Panc1 (cell line): ENCODE results near the gene SDCBP2.

Experiments used
- POLR2AphosphoS5 ChIP-seq: IDR thresholded peaks from 2 replicates; pipeline ENCODE4 v1.6.1; 2012; ENCODE audit warnings: mild to moderate bottlenecking, low read depth, low read length, moderate library complexity
- SIN3A ChIP-seq: IDR thresholded peaks from 2 replicates; pipeline ENCODE4 v1.6.1; 2012; ENCODE audit warnings: low read depth, mild to moderate bottlenecking, low read length, moderate library complexity, borderline replicate concordance; ENCODE audit not compliant: insufficient read depth
- TCF7L2 ChIP-seq: IDR thresholded peaks from 2 replicates; pipeline ENCODE4 v1.6.1; 2011; ENCODE audit warnings: mild to moderate bottlenecking, low read depth, low read length, inconsistent platforms
- TF ChIP-seq, protein P1 (sequence below): fragments of 450-650 bp; IDR thresholded peaks from 2 replicates; pipeline ENCODE4 v1.5.1; 2017; ENCODE audit warnings: mild to moderate bottlenecking
- TF ChIP-seq, protein P2 (sequence below), 2 experiments: IDR thresholded peaks; 2 replicates each; pipeline ENCODE4 v1.6.1; 2011 to 2012; ENCODE audit warnings: low read depth in 2 of 2, control low read depth in 1 of 2, low read length in 1 of 2, mild to moderate bottlenecking in 1 of 2, moderate library complexity in 1 of 2; ENCODE audit not compliant: insufficient read depth in 1 of 2

DNA sequence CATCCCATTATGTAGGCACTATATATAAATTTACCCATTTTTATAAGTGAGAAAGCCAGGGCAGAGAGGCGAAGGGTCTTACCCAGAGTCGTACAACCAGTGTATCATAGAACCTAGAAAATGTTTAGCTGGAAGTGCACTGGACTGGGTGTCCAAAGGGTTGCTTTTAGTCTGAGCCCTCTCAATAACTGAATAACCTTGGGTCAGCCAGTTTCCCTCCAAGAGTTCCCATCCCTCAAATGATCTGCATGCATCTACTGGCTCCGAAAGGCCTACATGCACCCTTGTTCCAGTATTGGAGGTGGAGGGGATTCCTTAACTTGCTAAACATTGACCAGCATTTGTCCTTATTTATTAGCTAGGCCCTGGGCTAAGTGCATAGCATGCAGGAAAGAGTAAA is 59.1 kb downstream of the SDCBP2 start:
- TF ChIP-seq TCF7L2 (no peak), POLR2AphosphoS5 (no peak), SIN3A (no peak)
- TF ChIP-seq, protein P1, sequence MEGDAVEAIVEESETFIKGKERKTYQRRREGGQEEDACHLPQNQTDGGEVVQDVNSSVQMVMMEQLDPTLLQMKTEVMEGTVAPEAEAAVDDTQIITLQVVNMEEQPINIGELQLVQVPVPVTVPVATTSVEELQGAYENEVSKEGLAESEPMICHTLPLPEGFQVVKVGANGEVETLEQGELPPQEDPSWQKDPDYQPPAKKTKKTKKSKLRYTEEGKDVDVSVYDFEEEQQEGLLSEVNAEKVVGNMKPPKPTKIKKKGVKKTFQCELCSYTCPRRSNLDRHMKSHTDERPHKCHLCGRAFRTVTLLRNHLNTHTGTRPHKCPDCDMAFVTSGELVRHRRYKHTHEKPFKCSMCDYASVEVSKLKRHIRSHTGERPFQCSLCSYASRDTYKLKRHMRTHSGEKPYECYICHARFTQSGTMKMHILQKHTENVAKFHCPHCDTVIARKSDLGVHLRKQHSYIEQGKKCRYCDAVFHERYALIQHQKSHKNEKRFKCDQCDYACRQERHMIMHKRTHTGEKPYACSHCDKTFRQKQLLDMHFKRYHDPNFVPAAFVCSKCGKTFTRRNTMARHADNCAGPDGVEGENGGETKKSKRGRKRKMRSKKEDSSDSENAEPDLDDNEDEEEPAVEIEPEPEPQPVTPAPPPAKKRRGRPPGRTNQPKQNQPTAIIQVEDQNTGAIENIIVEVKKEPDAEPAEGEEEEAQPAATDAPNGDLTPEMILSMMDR, result no peak
- TF ChIP-seq, protein P2, sequence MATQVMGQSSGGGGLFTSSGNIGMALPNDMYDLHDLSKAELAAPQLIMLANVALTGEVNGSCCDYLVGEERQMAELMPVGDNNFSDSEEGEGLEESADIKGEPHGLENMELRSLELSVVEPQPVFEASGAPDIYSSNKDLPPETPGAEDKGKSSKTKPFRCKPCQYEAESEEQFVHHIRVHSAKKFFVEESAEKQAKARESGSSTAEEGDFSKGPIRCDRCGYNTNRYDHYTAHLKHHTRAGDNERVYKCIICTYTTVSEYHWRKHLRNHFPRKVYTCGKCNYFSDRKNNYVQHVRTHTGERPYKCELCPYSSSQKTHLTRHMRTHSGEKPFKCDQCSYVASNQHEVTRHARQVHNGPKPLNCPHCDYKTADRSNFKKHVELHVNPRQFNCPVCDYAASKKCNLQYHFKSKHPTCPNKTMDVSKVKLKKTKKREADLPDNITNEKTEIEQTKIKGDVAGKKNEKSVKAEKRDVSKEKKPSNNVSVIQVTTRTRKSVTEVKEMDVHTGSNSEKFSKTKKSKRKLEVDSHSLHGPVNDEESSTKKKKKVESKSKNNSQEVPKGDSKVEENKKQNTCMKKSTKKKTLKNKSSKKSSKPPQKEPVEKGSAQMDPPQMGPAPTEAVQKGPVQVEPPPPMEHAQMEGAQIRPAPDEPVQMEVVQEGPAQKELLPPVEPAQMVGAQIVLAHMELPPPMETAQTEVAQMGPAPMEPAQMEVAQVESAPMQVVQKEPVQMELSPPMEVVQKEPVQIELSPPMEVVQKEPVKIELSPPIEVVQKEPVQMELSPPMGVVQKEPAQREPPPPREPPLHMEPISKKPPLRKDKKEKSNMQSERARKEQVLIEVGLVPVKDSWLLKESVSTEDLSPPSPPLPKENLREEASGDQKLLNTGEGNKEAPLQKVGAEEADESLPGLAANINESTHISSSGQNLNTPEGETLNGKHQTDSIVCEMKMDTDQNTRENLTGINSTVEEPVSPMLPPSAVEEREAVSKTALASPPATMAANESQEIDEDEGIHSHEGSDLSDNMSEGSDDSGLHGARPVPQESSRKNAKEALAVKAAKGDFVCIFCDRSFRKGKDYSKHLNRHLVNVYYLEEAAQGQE (IDR thresholded peaks at IDR 0.05; ENCODE audit: insufficient read depth in 1 of 2, low read depth in 2 of 2, low read length in 1 of 2), result no peak
